Measurements from ENCODE around the gene LZTFL1.

GRCh38 chr3:45775571-45776300 is 66.2 kb downstream of the LZTFL1 start:
- TF ChIP-seq EZH2 (IDR thresholded peaks at IDR 0.05; ENCODE audit: low read depth, unreplicated experiment), result no peak
- TF ChIP-seq CTCF (conservative IDR thresholded peaks at IDR 0.05; ENCODE audit: low read depth in 2 of 2), result no peak

All from GM23338 (cell line).